T-cell (primary cell): Measurements from ENCODE around the gene SKP2. TPM values are rescaled to one million over a fixed set of nuclear protein-coding genes. Genes with fewer than 3 reads are reported as not detected.
A peak's percentile ranks its signal among the peaks of the same experiment; 100 is the strongest.

ENCODE experiments used
- ATAC-seq, 4 experiments: fragments of 200-7000 bp in 3 of 4; fragments of 150-1000 bp in 1 of 4; cut with Tn5 transposase; replicated peaks in 1 of 4; 1 replicate in 3 of 4; 2 replicates in 1 of 4; pipeline ENCODE4 v1.10.0; 2021; ENCODE audit warnings: moderate library complexity in 3 of 4, mild to moderate bottlenecking in 2 of 4, moderate number of reproducible peaks in 1 of 4
- CTCF ChIA-PET, 2 donors: fragments of 300-600 bp; sonication (Branson Sonifier 250); formaldehyde crosslinking; loops; one replicate each; lab custom pipeline; 2022; ENCODE audit warnings: antibody characterized with exemption in 2 of 2; lab: Charles Lee
- POLR2A ChIA-PET, 2 donors: fragments of 300-600 bp; sonication (Branson Sonifier 250); formaldehyde crosslinking; loops; one replicate each; lab custom pipeline; 2022; ENCODE audit warnings: antibody characterized with exemption in 2 of 2; lab: Charles Lee
- DNase-seq, 35 experiments: peaks; one replicate each; pipeline versions ENCODE4 v3.0.0 to v3.0.0-alpha.2; 2013 to 2023
- H3K27ac ChIP-seq: one replicate; pipeline ENCODE4 v1.5.1; 2013; ENCODE audit warnings: low read length
- H3K27me3 ChIP-seq, 2 experiments: replicated peaks in 1 of 2; 1 replicate in 1 of 2; 2 replicates in 1 of 2; pipeline versions ENCODE4 v1.6.1 to v1.7.0; 2013; ENCODE audit warnings: low read length in 1 of 2, mixed read lengths in 1 of 2; ENCODE audit not compliant: control insufficient read depth in 2 of 2, insufficient read depth in 2 of 2; ENCODE audit errors: extremely low read depth in 1 of 2
- H3K36me3 ChIP-seq, 2 donors: 1 replicate in 1 of 2; 2 replicates in 1 of 2; pipeline versions ENCODE4 v1.6.1 to v1.7.0; 2013; ENCODE audit warnings: low read length in 1 of 2; ENCODE audit not compliant: control insufficient read depth in 2 of 2, insufficient read depth in 1 of 2; ENCODE audit errors: extremely low read depth in 1 of 2
- H3K4me1 ChIP-seq, 2 experiments: 1 replicate in 1 of 2; 2 replicates in 1 of 2; pipeline versions ENCODE4 v1.6.1 to v1.7.0; 2013; ENCODE audit warnings: low read length in 2 of 2, mixed read lengths in 1 of 2; ENCODE audit not compliant: insufficient read depth in 2 of 2, control insufficient read depth in 1 of 2; ENCODE audit errors: extremely low read depth in 1 of 2
- H3K4me3 ChIP-seq, 2 donors: 1 replicate in 1 of 2; 2 replicates in 1 of 2; pipeline versions ENCODE4 v1.5.1 to v1.7.0; 2013; ENCODE audit warnings: mild to moderate bottlenecking in 2 of 2, low read length in 1 of 2, moderate library complexity in 1 of 2; ENCODE audit not compliant: control insufficient read depth in 1 of 2; ENCODE audit errors: extremely low read depth in 1 of 2
- H3K9me3 ChIP-seq: 2 replicates; pipeline ENCODE4 v1.7.0; 2013
- H3K27ac Mint-ChIP-seq, 2 donors: one replicate each; pipeline ENCODE4 v1.8.0; 2020 to 2021; ENCODE audit warnings: mild to moderate bottlenecking in 2 of 2, mixed read lengths in 2 of 2
- H3K27me3 Mint-ChIP-seq, 2 donors: one replicate each; pipeline ENCODE4 v1.8.0; 2021 to 2022; ENCODE audit warnings: mixed read lengths in 2 of 2
- H3K36me3 Mint-ChIP-seq: one replicate; pipeline ENCODE4 v1.8.0; 2021; ENCODE audit warnings: mixed read lengths
- H3K4me1 Mint-ChIP-seq, 3 donors: one replicate each; pipeline ENCODE4 v1.8.0; 2020 to 2022; ENCODE audit warnings: mixed read lengths in 3 of 3, mild to moderate bottlenecking in 1 of 3
- H3K4me3 Mint-ChIP-seq, 3 donors: one replicate each; pipeline ENCODE4 v1.8.0; 2020 to 2022; ENCODE audit warnings: mild to moderate bottlenecking in 3 of 3, mixed read lengths in 3 of 3, moderate library complexity in 3 of 3
- H3K9me3 Mint-ChIP-seq, 3 donors: one replicate each; pipeline ENCODE4 v1.8.0; 2020 to 2022; ENCODE audit warnings: mixed read lengths in 3 of 3
- WGBS: methylation state at CpG from one replicate; pipeline ENCODE4 v1.1.5; 2013; ENCODE audit warnings: missing lambda C conversion rate; ENCODE audit not compliant: insufficient coverage; 5-methylcytosine and 5-hydroxymethylcytosine counted together
- total RNA-seq, 35 experiments: library from RNA in 6 of 35; stranded (reverse) in 6 of 35; fragments of 120-200 nt in 1 of 35; gene quantifications; one replicate each; pipeline versions ENCODE4 v1.2.1 to v1.2.4 and lab custom pipeline; 2013 to 2026

The SKP2 gene
- total RNA-seq, 5 donors from 2014 or later (not counting 1 experiment from before 2014, with no cell fraction given) = 12.8 to 26.0 (median 19.6) TPM

DNA sequence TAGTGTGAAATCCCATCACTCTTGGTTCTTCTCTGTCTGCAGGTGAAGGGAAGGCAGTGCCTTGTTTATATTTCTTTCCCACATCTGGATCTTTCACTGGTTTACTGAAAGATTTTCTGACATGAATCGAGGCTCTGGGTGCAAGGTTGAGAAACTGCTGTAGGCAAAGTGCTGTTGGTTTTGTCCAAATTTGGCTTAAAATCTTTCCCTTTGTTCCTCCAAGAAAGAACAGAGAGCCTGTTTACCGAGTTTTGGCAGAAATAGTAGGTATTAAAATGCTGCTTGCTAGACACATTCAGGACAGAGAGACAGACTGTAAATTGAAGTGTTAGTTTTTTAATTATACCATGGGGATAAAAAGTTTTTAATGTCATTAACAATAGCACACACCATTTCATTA lies 21.5 kb downstream of the SKP2 start:
- H3K4me1 Mint-ChIP-seq = peaks cover 7 to 10% (median 7%) of the 10 kb centered on the region in 3 donors
- no peak for DNase-seq
- no peak for ATAC-seq
- no peaks in the 10 kb centered on the region for H3K27me3 Mint-ChIP-seq
- CTCF ChIA-PET = no interaction called here
- WGBS = no CpG with 5 or more reads among the region's 2 CpGs
- H3K9me3 Mint-ChIP-seq = no peaks in the 10 kb centered on the region
- H3K27ac ChIP-seq = no peak overlapping the region
- no peak overlapping the region for H3K4me3 Mint-ChIP-seq
- H3K36me3 ChIP-seq = peaks cover 8 to 82% of the 10 kb centered on the region in 2 donors
- H3K9me3 ChIP-seq = no peaks in the 10 kb centered on the region
- POLR2A ChIA-PET = no interaction called here
- H3K27me3 ChIP-seq = no peaks in the 10 kb centered on the region
- H3K36me3 Mint-ChIP-seq = peaks cover 54% of the 10 kb centered on the region
- H3K27ac Mint-ChIP-seq = no peak overlapping the region
- no peak overlapping the region for H3K4me3 ChIP-seq
- H3K4me1 ChIP-seq = peaks cover 3 to 4% of the 10 kb centered on the region in 2 experiments

DNA sequence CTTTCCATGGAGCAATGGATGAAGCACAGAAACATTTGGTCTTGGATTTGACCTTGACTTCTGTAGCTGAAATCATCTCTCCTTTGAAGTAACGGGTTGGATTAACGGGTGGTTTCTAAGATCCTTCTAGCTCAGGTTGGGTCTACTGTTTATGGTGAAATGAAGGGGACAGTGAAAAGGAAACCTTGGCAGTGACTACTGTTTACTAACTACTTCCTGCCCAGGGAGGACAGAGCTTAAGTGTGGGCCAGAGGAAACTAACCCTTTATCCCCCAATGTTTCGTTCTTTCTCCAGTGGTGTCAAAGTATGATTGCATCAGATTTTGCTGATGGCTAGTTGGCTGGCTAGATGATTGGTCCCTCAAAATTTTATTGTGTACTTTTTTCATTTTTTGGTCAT lies 22.2 kb downstream of the SKP2 start:
- Mint-ChIP-seq H3K9me3 (no peaks in the 10 kb centered on the region), H3K36me3 (peaks cover 56% of the 10 kb centered on the region), H3K4me3 (no peak overlapping the region), H3K27me3 (no peaks in the 10 kb centered on the region), H3K4me1 (peaks cover under 1 to 5% (median 1%) of the 10 kb centered on the region in 3 donors), H3K27ac (no peak overlapping the region)
- ChIA-PET POLR2A (no interaction called here), CTCF (interaction anchor here in 1 of 2 donors (0.6 kb wide), 1 partner anchor 520 kb away, joined by 6 read pairs; no protein-coding TSS in a partner anchor)
- WGBS = no CpG with 5 or more reads among the region's 3 CpGs
- Histone ChIP-seq H3K27ac (no peak overlapping the region), H3K27me3 (no peaks in the 10 kb centered on the region), H3K9me3 (no peaks in the 10 kb centered on the region), H3K4me3 (no peak overlapping the region), H3K36me3 (peaks cover 11 to 82% of the 10 kb centered on the region in 2 donors), H3K4me1 (no peaks in the 10 kb centered on the region)
- ATAC-seq = no peak
- no peak for DNase-seq

DNA sequence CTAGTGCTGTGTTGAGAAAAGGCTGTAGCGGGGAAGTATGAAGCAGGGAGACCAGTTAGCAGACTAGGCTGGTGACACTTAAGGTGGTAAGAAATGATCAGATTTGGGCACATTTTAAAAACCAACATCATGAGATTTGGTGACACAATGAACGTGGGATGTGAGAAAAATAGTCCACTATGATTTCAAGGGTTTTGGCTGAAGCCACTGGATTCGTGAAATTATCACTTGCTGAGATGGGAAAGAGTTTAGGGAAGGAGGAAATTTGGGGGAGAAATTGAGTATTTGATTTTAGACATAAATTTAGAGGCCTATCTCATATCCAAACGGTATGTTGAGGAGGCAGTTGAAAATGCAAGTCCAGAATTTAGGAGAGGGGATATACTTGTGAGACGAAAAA lies 23.1 kb downstream of the SKP2 start:
- ATAC-seq (no peak), DNase-seq (no peak)
- H3K36me3 ChIP-seq = peaks cover 14 to 75% of the 10 kb centered on the region in 2 donors
- ChIA-PET CTCF (no interaction called here), POLR2A (no interaction called here)
- H3K27me3 ChIP-seq = no peaks in the 10 kb centered on the region
- no peaks in the 10 kb centered on the region for H3K4me1 ChIP-seq
- no peak overlapping the region for H3K27ac ChIP-seq
- H3K36me3 Mint-ChIP-seq = peaks cover 59% of the 10 kb centered on the region
- no peak overlapping the region for H3K4me3 Mint-ChIP-seq
- H3K9me3 ChIP-seq = no peaks in the 10 kb centered on the region
- no peak overlapping the region for H3K4me3 ChIP-seq
- 90% methylated on average over 3 of the region's 5 CpGs for WGBS
- no peaks in the 10 kb centered on the region for H3K9me3 Mint-ChIP-seq
- no peaks in the 10 kb centered on the region for H3K27me3 Mint-ChIP-seq
- H3K4me1 Mint-ChIP-seq = no peaks in the 10 kb centered on the region
- H3K27ac Mint-ChIP-seq = no peak overlapping the region

DNA sequence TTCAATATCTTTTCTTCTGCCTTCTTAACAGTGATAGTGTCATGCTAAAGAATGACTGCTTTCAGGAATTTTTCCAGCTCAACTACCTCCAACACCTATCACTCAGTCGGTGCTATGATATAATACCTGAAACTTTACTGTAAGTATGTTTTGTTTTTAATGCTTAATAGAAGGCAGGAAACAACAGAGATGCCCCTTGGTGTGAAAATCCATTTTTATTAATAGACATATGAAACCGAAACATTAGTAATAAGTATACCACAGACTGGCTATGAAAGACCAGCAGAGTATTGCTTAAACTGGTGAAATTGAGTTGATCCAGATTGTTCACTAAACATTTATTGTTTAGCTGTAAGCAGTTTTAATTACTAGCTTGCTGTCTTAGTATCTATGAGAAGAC lies 25.2 kb downstream of the SKP2 start:
- Histone ChIP-seq H3K27ac (no peak overlapping the region), H3K4me1 (no peaks in the 10 kb centered on the region), H3K4me3 (no peak overlapping the region), H3K9me3 (no peaks in the 10 kb centered on the region), H3K36me3 (peaks cover 12 to 68% of the 10 kb centered on the region in 2 donors), H3K27me3 (no peaks in the 10 kb centered on the region)
- Mint-ChIP-seq H3K27me3 (no peaks in the 10 kb centered on the region), H3K27ac (no peak overlapping the region), H3K36me3 (peaks cover 59% of the 10 kb centered on the region), H3K4me3 (no peak overlapping the region), H3K9me3 (no peaks in the 10 kb centered on the region), H3K4me1 (no peaks in the 10 kb centered on the region)
- CTCF ChIA-PET = no interaction called here
- POLR2A ChIA-PET = no interaction called here
- ATAC-seq = no peak
- WGBS = no CpG with 5 or more reads among the region's 2 CpGs
- DNase-seq = no peak

DNA sequence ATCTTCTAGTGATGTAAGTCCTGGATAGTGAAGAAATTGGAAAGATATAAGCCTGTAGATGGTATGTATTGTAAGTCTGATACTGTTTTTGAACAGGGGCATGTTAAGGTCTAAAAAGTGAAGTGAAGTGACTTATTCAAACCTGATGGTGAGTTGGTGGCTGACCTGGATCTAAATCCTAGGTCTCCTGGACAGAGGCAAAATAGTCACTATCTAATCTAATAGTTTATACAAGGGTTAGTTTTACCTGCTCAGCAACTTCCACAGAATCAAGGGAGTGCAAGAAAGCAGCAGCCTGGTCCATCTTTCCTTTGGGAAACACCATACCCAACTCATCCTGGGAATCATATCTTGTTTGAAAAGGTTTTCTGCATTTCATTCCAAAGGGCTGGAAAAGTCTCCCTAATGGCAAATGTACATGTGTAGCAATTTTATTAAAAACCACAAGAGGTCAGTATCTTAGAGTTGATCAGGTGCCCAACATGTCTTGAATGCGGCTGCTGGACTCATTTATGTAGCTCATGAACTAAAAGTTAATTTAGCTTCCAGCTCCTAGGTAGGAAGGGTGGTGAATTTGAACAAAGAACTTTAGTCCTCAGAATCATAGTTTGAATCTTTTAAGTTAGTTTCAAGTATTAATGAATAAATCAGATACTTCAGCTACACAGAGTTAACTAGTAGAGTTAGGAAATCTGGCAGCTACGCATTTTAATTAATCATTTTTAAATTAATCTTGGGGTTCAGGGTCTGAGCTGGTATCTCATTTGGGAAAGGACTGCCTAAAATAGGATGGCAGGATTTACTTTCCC lies 26.0 kb downstream of the SKP2 start:
- H3K4me1 ChIP-seq = no peaks in the 10 kb centered on the region
- H3K27me3 ChIP-seq = no peaks in the 10 kb centered on the region
- H3K4me3 Mint-ChIP-seq = no peak overlapping the region
- WGBS = no CpG with 5 or more reads among the region's 2 CpGs
- H3K27me3 Mint-ChIP-seq = no peaks in the 10 kb centered on the region
- no peaks in the 10 kb centered on the region for H3K4me1 Mint-ChIP-seq
- POLR2A ChIA-PET = no interaction called here
- CTCF ChIA-PET = no interaction called here
- H3K36me3 Mint-ChIP-seq = peaks cover 67% of the 10 kb centered on the region
- H3K27ac Mint-ChIP-seq = no peak overlapping the region
- H3K9me3 ChIP-seq = no peaks in the 10 kb centered on the region
- ATAC-seq (no peak), DNase-seq (no peak)
- H3K27ac ChIP-seq = no peak overlapping the region
- H3K9me3 Mint-ChIP-seq = no peaks in the 10 kb centered on the region
- no peak overlapping the region for H3K4me3 ChIP-seq
- H3K36me3 ChIP-seq = peaks cover 12 to 62% of the 10 kb centered on the region in 2 donors

DNA sequence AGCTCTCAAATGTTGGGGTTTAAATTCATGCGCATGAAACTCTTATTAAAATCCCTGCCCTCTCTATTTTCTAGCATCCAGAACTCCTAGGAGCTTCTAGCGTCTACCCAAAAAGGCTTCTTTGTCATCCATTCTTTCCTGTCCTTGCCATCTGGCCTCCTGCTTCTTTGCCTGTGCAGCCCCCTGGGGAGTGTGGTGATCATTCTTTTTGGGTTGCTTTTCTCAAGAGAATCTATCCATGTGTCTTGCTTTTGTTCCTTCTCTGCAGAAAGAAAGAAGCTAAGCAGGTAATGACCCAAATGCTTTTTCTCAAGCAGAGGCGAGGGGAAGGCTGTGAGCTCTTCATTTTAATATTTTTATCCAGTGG lies 26.6 kb downstream of the SKP2 start:
- ChIA-PET POLR2A (no interaction called here), CTCF (no interaction called here)
- H3K9me3 ChIP-seq = no peaks in the 10 kb centered on the region
- no peak overlapping the region for H3K27ac ChIP-seq
- H3K27me3 ChIP-seq = no peaks in the 10 kb centered on the region
- H3K27ac Mint-ChIP-seq = peak overlapping the region in 1 of 2 donors; percentile 12
- ATAC-seq (no peak), DNase-seq (no peak)
- 100% methylated on average over 1 of the region's 3 CpGs for WGBS
- no peaks in the 10 kb centered on the region for H3K27me3 Mint-ChIP-seq
- no peaks in the 10 kb centered on the region for H3K9me3 Mint-ChIP-seq
- H3K4me1 ChIP-seq = no peaks in the 10 kb centered on the region
- no peak overlapping the region for H3K4me3 Mint-ChIP-seq
- H3K36me3 Mint-ChIP-seq = peaks cover 65% of the 10 kb centered on the region
- no peaks in the 10 kb centered on the region for H3K4me1 Mint-ChIP-seq
- H3K4me3 ChIP-seq = no peak overlapping the region
- peaks cover 12 to 57% of the 10 kb centered on the region in 2 donors for H3K36me3 ChIP-seq
